HK-2 (cell line): ENCODE results near the gene GCNA.
"Not testable (repeated sequence)": the region's sequence is repeated elsewhere in the genome, so short reads cannot be mapped to it uniquely, and the experiment has no call there.

ENCODE experiments used
- DNase-seq: peaks from one replicate; pipeline ENCODE4 v3.0.0-alpha.2; 2018; ENCODE audit not compliant: unreplicated experiment

The GCNA gene

GRCh38 chrX:71558920-71559319, 19.3 kb upstream of the GCNA start:
- DNase-seq: no peak

DNA sequence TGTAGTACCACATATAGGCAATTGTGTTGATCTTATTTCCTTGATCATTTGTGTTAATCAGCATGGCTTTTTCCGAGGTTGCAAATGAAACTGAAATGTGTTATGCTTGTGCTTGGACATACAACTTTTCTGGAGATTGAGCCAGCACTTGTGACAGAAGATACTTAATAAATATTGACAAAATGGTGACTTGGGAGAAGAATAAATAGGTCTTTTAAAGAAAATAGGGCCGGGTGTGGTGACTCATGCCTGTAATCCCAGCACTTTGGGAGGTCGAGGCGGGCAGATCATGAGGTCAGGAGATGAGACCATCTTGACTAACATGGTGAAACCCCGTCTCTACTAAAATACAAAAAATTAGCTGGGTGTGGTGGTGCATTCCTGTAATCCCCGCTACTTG, 18.5 kb upstream of the GCNA start:
- DNase-seq: not testable (repeated sequence)

- no peak for DNase-seq
Measured at GRCh38 chrX:71563921-71564320, 14.3 kb upstream of the GCNA start.

GRCh38 chrX:71565474-71566041, 12.7 kb upstream of the GCNA start:
- DNase-seq: no peak

GRCh38 chrX:71571390-71571789, 6.8 kb upstream of the GCNA start:
- DNase-seq: not testable (repeated sequence)

DNA sequence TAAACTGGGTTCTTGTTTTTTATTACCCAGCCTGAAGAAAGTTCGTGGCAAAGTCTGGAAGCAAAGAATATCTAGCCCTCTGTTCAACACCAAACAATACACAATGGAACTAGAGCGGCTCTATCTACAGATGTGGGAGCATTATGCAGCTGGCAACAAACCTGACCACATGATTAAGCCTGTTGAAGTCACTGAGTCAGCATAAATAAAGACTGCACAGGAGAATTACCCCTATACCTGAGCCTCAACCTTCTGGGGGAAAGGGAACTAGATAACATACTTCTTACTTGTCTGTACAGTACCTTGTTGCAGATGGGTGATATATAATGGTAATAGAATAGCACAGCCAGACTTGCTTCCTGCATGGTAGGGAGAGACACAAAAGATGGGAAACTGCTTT, 4.6 kb upstream of the GCNA start:
- DNase-seq: no peak

- DNase-seq: no peak
Measured at GRCh38 chrX:71577682-71578081, 555 bp upstream of the GCNA start.

GRCh38 chrX:71579136-71579989, 1.1 kb downstream of the GCNA start:
- DNase-seq: no peak

DNA sequence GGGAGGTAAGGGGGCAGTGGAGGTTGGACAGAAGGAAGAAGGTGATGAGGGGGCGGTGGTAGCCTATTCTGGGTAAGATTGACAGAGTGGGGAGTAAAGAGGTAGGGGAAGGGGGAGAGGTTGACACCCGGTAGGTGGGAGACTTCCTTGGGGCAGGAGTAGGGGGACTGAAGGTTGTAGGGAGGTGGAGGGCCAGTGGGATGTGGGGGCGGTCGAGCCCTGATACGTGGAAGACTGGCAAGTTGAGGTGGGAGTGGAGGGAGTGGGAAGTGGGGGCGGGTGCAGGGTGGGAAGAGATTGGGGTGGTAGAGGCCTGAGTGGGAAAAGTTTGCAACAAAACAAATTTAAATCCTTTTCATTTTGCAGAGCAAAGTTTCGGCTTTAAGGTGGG, 1.7 kb downstream of the GCNA start:
- no peak for DNase-seq

- no peak for DNase-seq
Measured at GRCh38 chrX:71581210-71581609, 3.0 kb downstream of the GCNA start.

DNA sequence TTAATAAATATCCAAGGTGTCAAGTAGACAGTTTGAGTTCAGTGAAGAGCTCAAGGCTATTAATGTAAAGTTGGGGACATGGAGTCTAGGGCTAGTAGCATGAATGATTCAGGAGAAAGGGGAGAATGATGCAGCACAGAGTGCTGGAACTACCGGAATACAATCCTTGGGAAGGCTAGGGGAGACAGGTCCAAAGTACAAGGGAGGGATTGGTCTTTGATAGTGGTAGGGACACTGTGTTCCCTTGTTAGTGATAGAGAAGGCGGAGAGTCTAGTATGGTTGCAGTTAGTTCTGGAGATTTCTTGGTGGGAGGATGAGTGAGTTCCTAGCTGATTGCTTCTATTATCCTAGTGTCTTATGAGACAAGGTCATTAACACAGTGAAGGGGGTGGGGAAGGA, 8.7 kb downstream of the GCNA start:
- DNase-seq: no peak

DNA sequence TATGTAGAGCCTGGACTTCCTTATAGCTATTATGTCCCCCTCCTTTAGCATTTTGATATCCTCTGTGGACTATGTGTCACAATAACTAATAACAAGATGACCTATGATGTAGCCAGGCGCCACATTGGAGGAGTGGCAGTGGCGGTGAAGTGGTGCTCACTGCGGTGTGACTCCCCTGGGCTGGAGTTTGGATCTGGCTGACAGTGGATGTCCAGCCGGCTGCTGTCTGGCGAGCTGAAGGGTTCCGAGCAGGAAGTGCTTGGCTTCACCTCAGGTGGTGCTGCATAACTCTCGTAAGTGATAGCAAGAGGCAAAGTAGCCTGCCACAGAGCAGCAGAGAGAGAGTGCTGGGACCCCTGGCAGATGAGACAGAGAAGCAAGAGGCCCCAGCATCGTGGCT, 15.0 kb downstream of the GCNA start:
- not testable (repeated sequence) for DNase-seq

DNA sequence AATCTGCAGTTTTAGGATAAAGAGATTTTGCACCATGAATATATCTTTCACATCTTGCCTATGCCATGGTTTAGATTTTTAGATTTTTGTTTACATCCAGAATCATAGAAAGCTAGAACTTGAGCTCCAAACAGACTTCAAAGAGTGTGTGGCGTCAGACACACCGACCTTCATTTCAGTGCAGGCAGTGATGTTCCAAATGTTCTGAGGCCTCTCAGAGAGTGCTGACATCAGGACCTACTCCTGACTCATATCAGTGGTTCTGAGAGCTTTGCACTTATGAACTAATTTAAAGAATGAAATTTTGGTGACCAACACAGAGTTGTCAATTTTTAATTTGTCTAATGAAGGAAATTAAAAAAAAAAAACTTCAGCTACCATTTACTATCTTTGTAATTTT, 21.7 kb downstream of the GCNA start:
- DNase-seq: no peak

GRCh38 chrX:71603618-71604017, 25.4 kb downstream of the GCNA start:
- DNase-seq: no peak

DNA sequence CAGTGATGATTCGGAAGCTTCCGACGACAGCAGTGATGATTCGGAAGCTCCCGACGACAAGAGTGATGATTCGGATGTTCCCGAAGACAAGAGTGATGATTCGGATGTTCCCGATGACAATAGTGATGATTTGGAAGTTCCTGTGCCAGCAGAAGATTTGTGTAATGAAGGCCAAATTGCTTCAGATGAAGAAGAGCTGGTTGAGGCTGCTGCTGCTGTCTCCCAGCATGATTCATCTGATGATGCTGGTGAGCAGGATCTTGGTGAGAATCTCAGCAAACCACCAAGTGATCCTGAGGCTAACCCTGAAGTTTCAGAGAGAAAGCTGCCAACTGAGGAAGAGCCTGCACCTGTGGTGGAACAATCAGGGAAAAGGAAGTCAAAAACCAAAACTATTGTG, 25.9 kb downstream of the GCNA start:
- DNase-seq: no peak

- DNase-seq: no peak
Measured at GRCh38 chrX:71604796-71605568, 26.7 kb downstream of the GCNA start.

DNA sequence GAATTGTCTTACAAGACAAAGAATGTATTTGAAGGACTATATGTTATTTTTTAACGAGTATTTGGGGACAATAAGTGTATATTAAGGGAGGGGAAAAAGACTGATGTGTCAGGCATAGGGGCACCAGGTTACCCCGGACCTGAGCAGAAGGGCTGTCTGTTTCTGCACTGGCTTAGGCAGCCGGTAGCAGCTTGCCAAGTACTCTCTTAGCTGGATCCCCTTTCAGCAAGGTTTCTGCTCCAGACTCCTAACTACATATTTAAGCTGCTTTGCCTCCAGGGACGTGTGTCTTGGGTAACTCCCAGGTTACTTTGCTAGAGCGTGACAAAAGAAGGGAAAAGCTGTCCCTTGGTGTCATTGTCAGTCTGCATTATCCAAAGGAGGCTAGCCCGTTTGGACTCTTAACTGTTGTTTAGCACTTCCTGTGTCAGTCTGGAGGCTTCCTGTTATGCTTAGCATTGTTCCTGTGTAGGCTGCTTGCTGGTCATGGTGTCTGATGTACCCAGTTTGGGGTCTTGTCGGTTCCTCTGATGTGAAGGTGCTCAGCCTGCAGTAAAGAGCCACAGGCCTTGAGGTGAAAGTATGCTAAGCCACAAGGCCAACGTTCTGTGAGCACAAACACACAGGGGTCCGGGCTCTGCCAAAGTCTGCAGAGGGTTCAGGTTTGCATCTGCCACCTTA, 28.4 kb downstream of the GCNA start:
- DNase-seq: no peak

DNA sequence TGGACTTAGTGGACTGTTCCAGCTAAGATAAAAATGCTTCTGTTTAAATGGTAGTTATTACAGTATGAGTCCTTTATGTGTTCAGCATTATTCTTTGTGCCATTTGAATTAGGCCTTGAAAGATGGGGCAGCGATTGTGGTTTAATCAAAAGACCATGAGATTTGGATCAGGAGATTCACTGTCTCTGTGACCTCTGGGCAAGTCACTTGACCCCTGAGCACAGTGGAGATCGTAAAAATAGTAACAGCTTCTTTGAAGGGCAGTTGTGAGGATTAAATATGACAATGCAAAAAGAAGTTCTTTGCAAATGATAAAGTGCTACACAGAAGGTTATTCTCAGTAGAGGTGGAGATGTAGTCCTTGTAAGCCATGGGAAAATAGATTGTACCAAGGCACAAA, 29.3 kb downstream of the GCNA start:
- no peak for DNase-seq

DNA sequence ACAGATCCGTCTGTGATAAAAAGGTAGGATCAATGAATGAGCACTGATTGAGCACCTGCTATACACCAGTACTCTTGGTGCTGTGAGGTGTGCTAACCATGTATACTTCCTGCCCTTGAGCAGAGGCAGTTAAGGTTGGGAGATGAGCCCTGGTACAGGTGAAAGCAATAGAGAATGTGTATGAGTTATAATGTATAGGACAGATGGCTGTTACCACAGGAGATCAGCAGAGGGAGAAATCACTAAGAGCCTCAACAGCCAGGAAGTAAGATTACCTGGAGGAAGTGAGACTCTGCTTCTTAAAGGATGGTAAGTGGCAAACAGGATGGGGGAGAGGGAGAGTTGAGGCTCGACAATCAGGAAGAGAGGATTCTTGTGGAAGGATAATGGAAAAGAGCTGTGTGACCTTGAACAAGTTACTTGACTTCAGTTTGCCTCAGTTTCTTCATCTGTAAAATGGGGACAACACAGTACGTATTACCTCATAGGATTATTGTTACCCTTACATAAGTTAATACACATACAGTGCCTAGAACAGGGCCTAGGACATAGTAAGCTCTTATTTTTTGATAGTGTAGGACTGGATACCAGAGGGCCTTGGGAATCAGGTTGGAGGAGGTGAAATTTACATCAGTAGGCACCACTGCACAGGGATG, 31.0 kb downstream of the GCNA start:
- no peak for DNase-seq

DNA sequence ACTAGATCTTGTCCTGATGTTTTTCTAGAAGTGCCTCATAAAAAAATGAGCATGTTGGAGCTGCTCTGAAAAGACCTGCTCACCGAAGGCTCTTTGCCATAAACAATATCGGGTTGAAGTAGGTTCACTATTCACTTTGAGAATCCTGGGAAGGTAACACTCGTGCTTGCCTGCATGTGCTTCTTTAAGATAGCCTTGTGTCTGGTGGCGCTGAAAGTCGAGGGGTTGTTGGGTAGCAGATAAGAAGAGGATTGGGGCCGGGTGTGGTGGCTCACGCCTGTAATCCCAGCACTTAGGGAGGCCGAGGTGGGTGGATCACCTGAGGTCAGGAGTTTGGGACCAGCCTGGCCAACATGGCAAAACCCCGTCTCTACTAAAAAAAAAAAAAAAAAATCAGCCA, 33.5 kb downstream of the GCNA start:
- not testable (repeated sequence) for DNase-seq

- DNase-seq: no peak
Measured at GRCh38 chrX:71612256-71612655, 34.0 kb downstream of the GCNA start.

GRCh38 chrX:71615056-71615455, 36.8 kb downstream of the GCNA start:
- no peak for DNase-seq
